Keratinocyte (primary cell): Measurements from ENCODE around the gene AQP11.

Source experiments
- CTCF ChIP-seq, 3 experiments: IDR thresholded peaks in 1 of 3; conservative IDR thresholded peaks in 1 of 3; optimal IDR thresholded peaks in 1 of 3; 2 replicates in 2 of 3; 3 replicates in 1 of 3; pipeline versions ENCODE3 to v1.5.1; 2011; ENCODE audit warnings: low read length in 3 of 3, mild to moderate bottlenecking in 3 of 3, moderate library complexity in 2 of 3, control low read depth in 1 of 3, inconsistent platforms in 1 of 3; ENCODE audit not compliant: insufficient read depth in 2 of 3; ENCODE audit errors: extremely low read depth in 1 of 3
- EZH2 ChIP-seq: IDR thresholded peaks from one replicate; pipeline ENCODE4 v1.6.1; 2012; ENCODE audit warnings: inconsistent platforms, mild to moderate bottlenecking, low read length, moderate library complexity

- no peak for TF ChIP-seq CTCF (optimal IDR thresholded peaks at IDR 0.05 in 1 of 3, IDR thresholded peaks at IDR 0.05 in 1 of 3, conservative IDR thresholded peaks at IDR 0.05 in 1 of 3; ENCODE audit: extremely low read depth in 1 of 3, insufficient read depth in 2 of 3, low read length in 3 of 3)
- TF ChIP-seq EZH2 = no peak
These were observed 20.7 kb upstream of the AQP11 start for GRCh38 chr11:77568916-77569675.
